Lower lobe of right lung (tissue), 2 donors: ENCODE results near the gene NPIPB8. TPM values are rescaled to one million over a fixed set of nuclear protein-coding genes. Genes with fewer than 3 reads are reported as not detected.
"Not testable (repeated sequence)": the region's sequence is repeated elsewhere in the genome, so short reads cannot be mapped to it uniquely, and the experiment has no call there.

Source experiments
- ATAC-seq, 2 donors: fragments of 200-7000 bp; cut with Tn5 transposase; one replicate each; pipeline ENCODE4 v1.9.1; 2020 to 2022; ENCODE audit warnings: mild to moderate bottlenecking in 2 of 2, moderate library complexity in 2 of 2
- DNase-seq: peaks from one replicate; pipeline ENCODE4 v3.0.0-alpha.2; 2020
- H3K27ac ChIP-seq: fragments of 200-600 bp; one replicate; pipeline ENCODE4 v1.8.0; 2022
- H3K27me3 ChIP-seq: fragments of 200-600 bp; one replicate; pipeline ENCODE4 v1.8.0; 2022; ENCODE audit warnings: low read depth
- H3K36me3 ChIP-seq: fragments of 200-600 bp; one replicate; pipeline ENCODE4 v1.8.0; 2022; ENCODE audit warnings: mild to moderate bottlenecking
- H3K4me1 ChIP-seq: fragments of 200-600 bp; one replicate; pipeline ENCODE4 v1.8.0; 2022
- H3K4me3 ChIP-seq: fragments of 200-600 bp; one replicate; pipeline ENCODE4 v1.8.0; 2022; ENCODE audit warnings: mild to moderate bottlenecking
- H3K9me3 ChIP-seq: fragments of 200-600 bp; one replicate; pipeline ENCODE4 v1.8.0; 2022
- intact Hi-C: fragments of 100-400 bp; cut with DNase I; formaldehyde crosslinking; loops from one replicate; pipeline ENCODE4 v1.11.0; 2022
- total RNA-seq: library from RNA; stranded (reverse); fragmentation: NEBNext Ultra II Directional; extraction: Animal tissue kit (Norgen Biotek cat#: 25700); gene quantifications from one replicate; pipeline ENCODE4 v1.2.1, GENCODE V29; 2021
- TF ChIP-seq, protein P1 (sequence below): fragments of 200-600 bp; IDR thresholded peaks from one replicate; pipeline ENCODE4 v1.8.0; 2022; ENCODE audit warnings: antibody characterized with exemption, mild to moderate bottlenecking
- donor health status: DM: no; HTN: yes; CAD: no; lungs with severe emphysema.

The NPIPB8 gene
- total RNA-seq, 1 donor from 2014 or later = 2.7 TPM

- Histone ChIP-seq H3K27ac (no peak overlapping the region), H3K9me3 (no peaks in the 10 kb centered on the region), H3K4me3 (no peak overlapping the region), H3K4me1 (peaks cover 19% of the 10 kb centered on the region), H3K27me3 (no peaks in the 10 kb centered on the region), H3K36me3 (peaks cover 48% of the 10 kb centered on the region)
- ATAC-seq (no peak), DNase-seq (no peak)
- TF ChIP-seq, protein P1, sequence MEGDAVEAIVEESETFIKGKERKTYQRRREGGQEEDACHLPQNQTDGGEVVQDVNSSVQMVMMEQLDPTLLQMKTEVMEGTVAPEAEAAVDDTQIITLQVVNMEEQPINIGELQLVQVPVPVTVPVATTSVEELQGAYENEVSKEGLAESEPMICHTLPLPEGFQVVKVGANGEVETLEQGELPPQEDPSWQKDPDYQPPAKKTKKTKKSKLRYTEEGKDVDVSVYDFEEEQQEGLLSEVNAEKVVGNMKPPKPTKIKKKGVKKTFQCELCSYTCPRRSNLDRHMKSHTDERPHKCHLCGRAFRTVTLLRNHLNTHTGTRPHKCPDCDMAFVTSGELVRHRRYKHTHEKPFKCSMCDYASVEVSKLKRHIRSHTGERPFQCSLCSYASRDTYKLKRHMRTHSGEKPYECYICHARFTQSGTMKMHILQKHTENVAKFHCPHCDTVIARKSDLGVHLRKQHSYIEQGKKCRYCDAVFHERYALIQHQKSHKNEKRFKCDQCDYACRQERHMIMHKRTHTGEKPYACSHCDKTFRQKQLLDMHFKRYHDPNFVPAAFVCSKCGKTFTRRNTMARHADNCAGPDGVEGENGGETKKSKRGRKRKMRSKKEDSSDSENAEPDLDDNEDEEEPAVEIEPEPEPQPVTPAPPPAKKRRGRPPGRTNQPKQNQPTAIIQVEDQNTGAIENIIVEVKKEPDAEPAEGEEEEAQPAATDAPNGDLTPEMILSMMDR = no peak
- intact Hi-C loops = no loop called here
Observed at GRCh38 chr16:28592979-28593553, 44.8 kb upstream of the NPIPB8 start.

DNA sequence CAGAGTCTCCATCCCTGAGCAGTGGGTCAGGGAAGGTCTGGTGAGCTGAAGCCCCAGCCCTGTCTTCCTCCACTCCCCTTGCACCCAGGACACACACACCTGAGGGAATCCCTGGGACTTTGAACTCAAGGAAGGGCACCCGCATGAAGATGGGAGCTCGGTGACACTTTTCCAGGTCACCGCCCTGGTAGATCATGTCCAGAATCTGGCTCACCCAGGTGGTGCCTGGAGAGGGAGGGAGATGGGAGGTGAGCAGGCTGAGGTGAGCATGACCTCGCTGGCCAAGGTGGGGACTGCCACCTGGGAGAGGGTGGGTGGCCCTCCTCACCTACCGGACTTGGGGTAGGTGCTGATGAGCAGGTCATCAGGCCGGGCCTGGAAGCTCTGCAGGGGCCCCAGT is 42.4 kb upstream of the NPIPB8 start:
- H3K4me3 ChIP-seq, H3K9me3 ChIP-seq, H3K27me3 ChIP-seq, DNase-seq, intact Hi-C loops, H3K27ac ChIP-seq, ATAC-seq: not testable (repeated sequence)
- Histone ChIP-seq H3K36me3 (peaks cover 24% of the 10 kb centered on the region), H3K4me1 (peaks cover 21% of the 10 kb centered on the region)

DNA sequence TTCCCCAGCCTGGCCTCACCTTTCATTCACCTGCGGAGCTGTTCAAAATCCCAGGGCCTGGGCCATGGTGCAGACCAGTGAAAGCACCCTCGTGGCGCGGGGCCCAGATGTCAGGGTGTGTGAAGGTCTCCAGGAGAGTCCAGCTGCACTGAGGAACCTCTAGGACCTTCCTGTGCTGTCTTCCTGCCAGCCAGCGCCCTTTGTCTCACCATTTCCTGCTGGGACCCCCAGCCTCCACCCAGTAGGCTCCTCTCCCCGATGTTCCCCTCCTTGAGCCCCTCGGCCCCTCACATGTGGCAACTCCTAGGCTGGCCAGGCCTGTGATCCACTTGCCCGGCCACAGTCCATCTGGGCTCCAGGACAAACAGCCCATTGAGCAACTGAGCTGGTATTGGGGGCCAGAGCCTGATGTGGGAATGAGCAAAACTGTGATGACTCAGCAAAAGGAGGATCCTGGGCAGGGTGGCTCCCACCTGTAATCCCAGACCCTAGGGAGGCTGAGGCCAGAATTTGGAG is 41.7 kb upstream of the NPIPB8 start:
- Histone ChIP-seq H3K4me3 (peak overlapping the region; percentile 47), H3K4me1 (peaks cover 21% of the 10 kb centered on the region), H3K27ac (peak overlapping the region; percentile 79), H3K9me3 (no peaks in the 10 kb centered on the region), H3K27me3 (no peaks in the 10 kb centered on the region), H3K36me3 (peaks cover 17% of the 10 kb centered on the region)
- no peak for DNase-seq
- TF ChIP-seq, protein P1 = no peak
- no peak for ATAC-seq
- intact Hi-C loops = no loop called here

GRCh38 chr16:28596840-28597691 is 40.8 kb upstream of the NPIPB8 start, which contains the start of gene SULT1A2:
TSS of gene SULT1A2 (minus strand) at chr16:28597050. CDS start at chr16:28595930, 1,120 bp downstream.
- Histone ChIP-seq H3K36me3 (peaks cover 8% of the 10 kb centered on the region), H3K4me1 (peaks cover 21% of the 10 kb centered on the region), H3K4me3 (peak within 1 kb of the TSS; percentile 47), H3K27ac (peak within 1 kb of the TSS; percentile 79), H3K9me3 (no peaks in the 10 kb centered on the region), H3K27me3 (no peaks in the 10 kb centered on the region)
- intact Hi-C loops = no loop called here
- TF ChIP-seq, protein P1 = no peak
- peak; percentile 86 to 90 for ATAC-seq
- peak; percentile 87 for DNase-seq

- H3K36me3 ChIP-seq = peaks cover under 1% of the 10 kb centered on the region
- peak; percentile 78 for DNase-seq
- H3K4me3 ChIP-seq = no peak overlapping the region
- intact Hi-C loops = no loop called here
- peaks cover 21% of the 10 kb centered on the region for H3K4me1 ChIP-seq
- no peaks in the 10 kb centered on the region for H3K9me3 ChIP-seq
- ATAC-seq = peak; percentile 29 to 74
- H3K27ac ChIP-seq = peak overlapping the region; percentile 79
- TF ChIP-seq, protein P1 = peak; percentile 21
- no peaks in the 10 kb centered on the region for H3K27me3 ChIP-seq
Observed at GRCh38 chr16:28597692-28598261, 40.1 kb upstream of the NPIPB8 start.

- peaks cover 21% of the 10 kb centered on the region for H3K4me1 ChIP-seq
- H3K36me3 ChIP-seq, H3K4me3 ChIP-seq, intact Hi-C loops, H3K9me3 ChIP-seq, H3K27me3 ChIP-seq, H3K27ac ChIP-seq, DNase-seq: not testable (repeated sequence)
- ATAC-seq = peak; percentile 72
Observed at GRCh38 chr16:28599377-28600285, 38.2 kb upstream of the NPIPB8 start.

DNA sequence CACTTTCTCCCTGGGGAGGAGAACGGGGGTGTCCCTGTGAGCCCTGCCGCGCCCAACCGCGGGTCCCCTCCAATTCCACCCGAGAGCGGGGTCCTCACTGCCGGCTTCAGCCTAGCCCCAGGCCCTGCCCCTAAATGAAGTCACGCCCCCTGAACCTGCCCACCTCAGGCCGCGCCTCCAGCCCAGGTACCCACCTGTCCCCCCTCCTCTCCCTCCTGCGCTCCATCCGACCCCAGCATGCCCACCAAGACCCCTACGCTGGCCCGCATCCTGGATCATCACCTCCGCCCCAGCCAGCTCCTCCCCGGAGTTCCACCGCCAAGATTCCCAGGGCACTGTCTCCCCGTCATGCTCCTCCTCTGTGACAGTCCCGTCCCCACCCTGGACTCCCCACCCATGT is 36.9 kb upstream of the NPIPB8 start:
- H3K27me3 ChIP-seq, H3K4me3 ChIP-seq, H3K9me3 ChIP-seq, H3K27ac ChIP-seq, ATAC-seq, intact Hi-C loops, H3K36me3 ChIP-seq: not testable (repeated sequence)
- H3K4me1 ChIP-seq = peaks cover 18% of the 10 kb centered on the region
- DNase-seq = peak; percentile 1

- intact Hi-C loops, H3K9me3 ChIP-seq, ATAC-seq, H3K4me3 ChIP-seq, H3K27me3 ChIP-seq, H3K36me3 ChIP-seq, H3K27ac ChIP-seq: not testable (repeated sequence)
- H3K4me1 ChIP-seq = peaks cover 12% of the 10 kb centered on the region
- DNase-seq = peak; percentile 22
Observed at GRCh38 chr16:28601589-28601988, 36.3 kb upstream of the NPIPB8 start.
